GDM1 (cell line): ENCODE data around the gene CAMSAP2.
"Not testable (repeated sequence)": the region's sequence is repeated elsewhere in the genome, so short reads cannot be mapped to it uniquely, and the experiment has no call there.

Source experiments
- DNase-seq: peaks from one replicate; lab custom pipeline; 2025; lab: John Stamatoyannopoulos, UW

CAMSAP2 gene

DNA sequence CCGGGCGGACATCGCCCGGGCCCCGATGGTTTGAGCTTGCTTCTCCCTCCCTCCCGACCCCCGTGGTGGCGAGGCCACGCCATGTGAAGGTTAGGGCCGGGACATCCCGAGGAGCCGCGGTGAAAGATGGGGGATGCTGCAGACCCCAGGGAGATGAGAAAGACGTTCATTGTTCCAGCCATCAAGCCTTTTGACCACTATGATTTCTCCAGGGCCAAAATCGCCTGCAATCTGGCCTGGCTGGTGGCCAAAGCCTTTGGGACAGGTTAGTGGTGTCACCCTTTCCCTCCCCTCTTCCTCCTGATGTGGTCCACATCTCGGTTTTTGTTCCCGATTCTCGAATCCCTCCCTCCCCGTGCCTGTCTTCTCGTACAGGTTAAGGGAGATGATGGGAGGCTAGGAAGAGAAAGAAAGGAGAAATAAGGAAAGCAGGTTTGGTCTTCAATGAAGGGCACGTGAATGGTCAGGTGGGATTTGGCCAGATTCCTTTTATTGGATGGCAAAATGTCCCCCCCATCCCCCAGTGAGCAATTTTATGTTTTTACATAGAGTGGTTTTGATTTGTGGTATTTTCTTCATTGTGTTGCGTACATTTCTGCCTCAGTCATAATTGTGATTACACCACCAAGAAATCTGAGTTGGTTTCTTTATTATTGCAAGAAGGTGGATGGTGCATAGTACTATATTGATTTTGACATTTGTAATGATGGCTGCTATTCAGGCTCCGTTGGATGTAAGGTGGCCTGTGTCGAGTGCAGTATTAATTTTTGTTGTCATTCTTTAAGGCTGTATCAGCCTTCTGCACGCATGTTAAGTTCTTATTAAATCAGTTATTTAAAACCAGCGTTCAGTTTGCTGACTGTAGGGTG, 1.2 kb downstream of the CAMSAP2 start:
- DNase-seq: no peak

DNA sequence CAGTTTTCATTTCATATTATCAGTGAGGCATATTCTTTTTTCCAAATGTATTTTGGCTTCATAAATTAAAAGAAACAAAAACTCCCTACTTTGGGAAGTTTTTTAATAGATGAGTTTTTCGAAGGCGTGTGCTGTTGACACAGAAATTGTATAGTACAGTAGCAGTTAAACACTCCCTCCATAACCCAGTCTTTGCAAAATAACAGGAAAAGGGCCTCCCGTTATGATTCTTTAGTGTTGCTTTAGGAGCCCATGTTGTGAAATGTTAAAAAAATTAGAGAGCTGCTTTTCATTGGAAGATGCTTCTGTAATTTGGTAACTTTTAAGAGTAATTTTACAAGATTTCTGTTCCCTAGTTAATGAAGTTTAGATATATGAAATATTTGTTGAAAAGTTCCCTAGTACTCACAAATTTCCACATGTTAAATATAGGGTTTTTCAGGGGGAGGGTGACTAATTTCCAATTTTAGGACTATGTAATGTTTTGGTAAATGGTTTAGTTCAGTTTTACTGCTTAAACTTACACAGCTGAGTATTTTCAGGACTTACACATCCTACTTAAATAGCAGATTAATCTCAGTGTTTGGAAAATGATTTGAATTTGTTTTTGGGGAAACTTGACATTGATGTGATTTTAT, 2.0 kb downstream of the CAMSAP2 start:
- no peak for DNase-seq

DNA sequence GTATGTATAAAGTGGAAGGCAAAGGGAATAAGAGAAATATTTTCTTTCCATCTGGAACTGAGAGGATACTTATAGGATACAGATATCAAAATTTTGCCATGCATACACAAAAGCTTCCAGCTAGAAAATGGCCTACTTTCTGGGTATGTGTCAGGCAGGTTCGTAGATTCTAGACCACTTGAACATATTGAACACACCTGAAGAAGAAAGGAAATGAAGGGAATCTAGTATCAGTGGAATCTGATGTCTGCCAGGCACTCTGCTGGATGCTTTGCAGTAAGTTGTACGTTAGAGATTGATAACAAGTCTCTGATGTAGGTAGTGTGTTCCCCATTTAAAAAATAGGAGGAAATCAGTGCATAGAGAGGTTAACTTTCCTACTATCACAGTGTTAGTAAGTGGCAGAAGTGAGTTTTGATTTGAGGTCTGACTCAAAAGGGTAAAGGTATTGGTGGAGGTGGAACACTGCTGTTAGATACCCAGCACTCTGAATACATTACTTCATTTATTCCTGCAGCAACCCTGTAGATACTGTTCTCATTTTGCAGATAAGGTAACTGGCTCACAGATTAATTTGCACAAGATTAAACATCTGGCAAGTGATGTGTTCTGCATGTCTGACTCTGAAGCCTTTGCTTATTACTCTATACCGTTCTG, 3.0 kb downstream of the CAMSAP2 start:
- DNase-seq: no peak

DNA sequence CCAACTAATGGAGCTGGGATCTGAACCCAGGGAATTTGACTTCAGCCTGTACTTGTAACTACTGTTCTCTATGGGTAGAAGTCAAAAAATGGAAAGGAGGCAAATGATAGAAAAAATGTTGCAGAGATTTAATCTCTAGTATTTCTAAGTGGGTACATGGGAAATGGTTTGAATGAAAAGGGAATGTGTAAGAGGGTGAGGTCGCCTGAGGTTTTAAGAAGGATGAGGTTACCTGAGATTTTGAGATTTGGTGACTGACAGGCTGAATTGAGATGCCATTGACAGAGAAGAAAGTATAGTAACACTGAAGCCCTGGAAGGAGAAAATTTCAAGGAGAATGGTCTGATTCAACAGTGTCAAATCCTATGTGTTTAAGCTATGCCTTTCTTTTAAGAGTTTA, 5.5 kb downstream of the CAMSAP2 start:
- DNase-seq: no peak

DNA sequence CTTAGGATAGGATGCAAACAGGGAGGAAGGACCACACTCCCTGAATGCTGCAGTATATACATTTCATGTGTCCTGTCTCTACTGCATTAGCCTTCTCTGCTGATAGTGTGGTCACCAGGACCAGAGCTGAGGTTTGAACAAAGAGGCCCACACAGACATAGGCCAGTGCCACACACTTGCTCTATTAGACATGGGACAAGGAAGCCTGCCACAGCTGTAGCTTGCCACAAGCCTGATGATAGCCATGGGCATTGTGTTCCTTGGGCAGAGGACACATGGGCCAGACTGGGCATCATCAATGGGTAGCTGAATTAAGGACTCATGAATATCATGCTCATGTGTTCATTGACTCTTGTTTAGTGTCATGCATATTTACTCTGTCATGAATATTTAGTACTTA, 10.4 kb downstream of the CAMSAP2 start:
- no peak for DNase-seq

DNA sequence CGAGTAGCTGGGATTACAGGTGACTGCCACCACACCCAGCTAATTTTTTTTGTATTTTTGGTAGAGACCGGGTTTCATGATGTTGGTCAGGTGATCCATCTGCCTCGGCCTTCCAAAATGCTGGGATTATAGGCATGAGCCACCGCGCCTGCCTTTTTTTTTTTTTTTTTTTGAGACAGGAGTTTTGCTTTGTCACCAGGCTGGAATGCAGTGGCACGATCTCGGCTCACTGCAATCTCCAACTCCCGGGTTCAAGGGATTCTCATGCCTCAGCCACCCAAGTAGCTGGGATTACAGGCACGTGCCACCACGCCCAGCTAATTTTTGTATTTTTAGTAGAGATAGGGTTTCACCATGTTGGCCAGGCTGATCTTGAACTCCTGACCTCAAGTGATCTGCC, 12.1 kb downstream of the CAMSAP2 start:
- DNase-seq: not testable (repeated sequence)

DNA sequence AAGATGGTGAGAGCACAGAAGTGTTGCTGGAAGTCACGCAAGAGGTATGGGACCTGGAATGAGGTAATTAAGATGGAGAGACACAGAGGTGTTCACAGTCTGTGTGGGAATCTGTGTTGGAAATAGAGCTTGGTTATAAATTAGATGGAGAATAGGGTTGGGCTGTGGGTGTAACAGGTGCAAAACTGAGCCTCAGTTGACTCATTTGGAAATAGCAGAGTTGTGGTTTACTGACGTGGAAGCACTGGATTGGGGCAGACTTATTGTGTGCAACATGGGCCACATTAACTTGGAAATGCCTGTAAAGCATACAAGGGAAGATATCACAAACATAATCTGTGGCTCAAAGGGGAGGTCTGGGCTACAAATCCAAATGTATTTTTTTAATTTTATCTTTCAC, 13.0 kb downstream of the CAMSAP2 start:
- no peak for DNase-seq

DNA sequence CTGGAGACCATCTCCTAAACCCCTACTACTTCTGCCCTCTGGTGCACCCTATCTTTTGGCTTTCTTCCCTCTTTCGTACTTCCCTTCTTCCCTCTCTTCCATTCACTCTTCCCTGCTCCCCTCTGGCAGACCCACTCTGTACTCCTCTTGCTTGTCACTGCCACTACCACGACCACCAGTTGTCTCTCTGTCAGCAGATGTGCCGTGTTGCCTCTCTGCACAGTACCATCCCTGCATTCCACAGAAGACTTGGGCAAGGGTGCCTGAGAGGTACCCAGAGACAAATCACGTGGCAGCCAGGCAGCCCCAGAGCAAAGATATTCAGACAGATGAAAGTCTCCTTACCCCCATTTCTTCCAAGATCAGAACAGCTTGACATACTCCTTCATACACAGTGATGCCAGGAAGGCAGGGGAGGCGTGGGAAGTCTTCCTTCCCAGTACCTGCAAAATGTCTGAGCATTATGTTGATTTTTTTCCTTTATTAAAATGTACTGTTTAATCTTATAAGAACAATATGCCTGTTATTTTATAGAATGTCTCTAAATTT, 15.0 kb downstream of the CAMSAP2 start:
- DNase-seq: no peak

DNA sequence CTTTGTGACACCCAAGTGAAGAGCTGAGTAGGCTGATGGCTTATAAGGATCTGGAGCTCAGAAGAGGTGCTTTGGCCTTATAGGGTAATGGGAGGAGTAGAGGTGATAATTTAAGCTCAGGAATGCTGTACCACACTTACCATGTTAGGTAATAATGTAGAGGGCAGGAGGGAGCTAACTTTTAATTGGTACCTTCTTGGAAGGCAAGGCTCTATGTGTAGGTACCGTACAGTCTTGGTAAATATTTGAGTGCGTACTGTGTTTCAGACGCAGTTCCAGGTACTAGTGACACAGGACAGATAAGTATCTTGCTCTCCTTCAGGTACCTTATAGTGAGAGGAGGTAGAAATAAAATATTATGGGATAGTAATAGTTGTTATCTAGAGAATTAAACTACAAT, 16.8 kb downstream of the CAMSAP2 start:
- no peak for DNase-seq

DNA sequence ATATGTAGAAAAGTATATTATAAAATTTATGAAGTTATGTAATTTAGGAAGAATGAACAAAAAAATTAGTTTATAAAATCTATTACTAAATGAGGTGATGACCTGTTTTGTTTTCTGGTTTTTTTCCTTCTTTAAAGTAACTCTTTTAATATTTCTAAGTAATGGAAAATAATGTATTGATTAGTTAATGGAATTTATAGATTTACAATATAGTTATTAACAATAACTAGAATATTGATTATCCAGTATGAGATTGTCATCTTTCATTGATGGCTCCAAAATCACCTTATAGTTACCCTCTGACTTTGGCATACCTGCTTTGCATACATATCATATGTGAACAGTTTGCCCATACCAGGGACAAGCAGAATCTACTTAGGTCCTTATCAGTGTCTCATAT, 23.4 kb downstream of the CAMSAP2 start:
- DNase-seq: no peak

DNA sequence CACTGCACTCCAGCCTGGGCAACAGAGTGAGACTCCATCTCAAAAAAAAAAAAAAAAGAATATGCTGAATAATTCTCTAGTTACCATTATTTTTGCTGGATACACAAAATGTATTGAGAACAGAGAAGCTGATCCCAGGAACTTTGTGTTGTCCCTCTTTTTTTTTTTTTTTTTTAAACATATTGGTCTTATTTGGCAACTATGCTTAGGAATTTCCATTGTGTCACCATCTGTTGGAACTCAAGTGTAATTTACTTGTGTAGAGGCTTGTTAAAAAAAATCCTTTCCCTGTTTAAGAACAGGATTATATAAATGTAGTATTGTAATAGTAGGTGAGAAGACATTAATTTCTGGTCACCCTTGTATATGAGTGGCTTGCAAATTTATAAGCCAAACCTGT, 28.6 kb downstream of the CAMSAP2 start:
- no peak for DNase-seq

DNA sequence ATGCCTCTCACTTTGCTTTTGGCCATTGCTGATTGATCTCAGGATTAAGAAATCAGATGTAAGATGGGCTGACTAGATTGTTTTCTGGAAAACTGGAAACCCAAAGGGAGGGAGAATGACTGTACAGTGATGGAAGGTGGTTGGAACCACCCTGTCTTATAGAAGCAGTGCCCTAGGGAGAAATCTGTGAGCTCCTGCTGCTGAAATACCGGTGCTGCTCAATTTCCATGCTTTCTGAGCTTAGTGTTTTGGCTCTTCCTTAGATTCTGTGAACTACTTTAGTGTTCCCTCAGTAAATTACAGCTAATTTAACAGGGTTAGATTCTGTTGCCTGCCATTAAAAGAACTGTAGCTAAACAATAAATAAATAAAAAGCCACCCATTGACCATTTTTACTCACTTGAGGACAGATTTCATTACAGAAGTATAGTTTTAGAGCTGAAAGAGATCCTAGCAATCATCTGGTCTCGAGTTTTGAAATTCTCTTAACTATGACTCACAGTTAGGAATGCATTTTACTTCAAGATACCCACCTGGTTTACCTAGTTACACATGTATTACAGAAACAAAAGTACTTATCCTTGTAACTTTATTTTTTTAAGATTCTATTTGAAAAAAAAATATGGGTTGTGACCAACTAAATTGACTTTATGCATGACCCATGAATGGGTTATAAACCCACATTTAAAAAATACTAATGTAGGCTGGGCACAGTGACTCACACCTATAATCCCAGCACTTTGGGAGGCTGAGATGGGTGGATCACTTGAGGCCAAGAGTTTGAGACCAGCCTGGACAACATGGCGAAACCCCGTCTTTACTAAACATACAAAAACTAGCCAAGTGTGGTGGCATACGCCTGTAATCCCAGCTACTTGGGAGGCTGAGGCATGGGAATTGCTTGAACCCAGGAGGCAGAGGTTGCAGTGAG, 33.2 kb downstream of the CAMSAP2 start:
- DNase-seq: no peak

DNA sequence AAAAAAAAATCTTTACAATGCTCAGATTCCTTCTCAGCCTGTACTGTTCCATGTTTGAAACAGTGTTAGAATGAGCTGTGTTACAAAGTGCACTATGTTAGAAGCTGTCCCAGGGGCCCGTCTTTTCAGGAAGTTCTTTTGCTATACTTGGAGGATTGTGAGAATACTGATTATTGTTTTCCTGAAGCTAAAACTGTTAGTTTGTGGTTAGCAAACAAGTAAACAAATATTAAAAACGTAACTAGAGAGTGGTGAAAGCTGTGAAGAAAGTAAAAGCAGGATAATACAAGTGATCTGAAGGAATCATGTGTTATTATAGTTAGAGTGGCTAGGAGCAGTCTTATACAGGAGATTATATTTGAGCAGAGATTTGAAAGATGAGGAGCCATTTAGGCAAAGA, 35.6 kb downstream of the CAMSAP2 start:
- no peak for DNase-seq

DNA sequence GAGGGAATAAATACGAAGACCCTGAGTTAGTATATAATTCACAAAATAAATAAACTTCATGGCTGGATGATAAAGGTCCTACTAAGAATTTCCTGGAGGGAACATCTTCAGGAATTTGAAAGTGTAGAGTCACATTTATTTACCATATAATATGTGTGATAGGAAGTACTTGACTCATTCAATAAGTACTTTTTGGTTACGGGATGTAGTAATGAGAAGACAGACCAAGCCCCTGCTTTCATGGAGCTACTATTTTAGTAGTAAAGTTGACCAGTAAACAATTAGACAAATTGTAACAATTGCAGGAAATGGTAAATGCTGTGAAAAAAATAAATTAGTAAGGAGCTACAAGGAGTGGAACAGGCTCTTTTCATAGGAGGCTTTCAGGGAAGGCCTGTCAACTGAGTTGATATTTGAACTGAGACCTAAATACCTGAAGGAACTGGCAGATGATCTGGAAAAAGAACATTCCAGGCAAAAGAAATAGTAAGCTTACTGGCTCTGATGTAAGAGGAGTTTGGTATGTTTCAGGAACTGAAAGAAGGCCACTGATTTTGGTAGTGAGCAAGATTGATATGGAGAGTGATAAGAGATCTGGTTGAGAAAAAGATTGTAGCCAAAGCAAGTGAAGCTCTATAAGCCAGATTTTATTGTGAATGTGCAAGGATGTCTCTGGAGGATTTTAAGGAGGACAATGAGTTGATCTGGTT, 36.2 kb downstream of the CAMSAP2 start:
- DNase-seq: no peak

DNA sequence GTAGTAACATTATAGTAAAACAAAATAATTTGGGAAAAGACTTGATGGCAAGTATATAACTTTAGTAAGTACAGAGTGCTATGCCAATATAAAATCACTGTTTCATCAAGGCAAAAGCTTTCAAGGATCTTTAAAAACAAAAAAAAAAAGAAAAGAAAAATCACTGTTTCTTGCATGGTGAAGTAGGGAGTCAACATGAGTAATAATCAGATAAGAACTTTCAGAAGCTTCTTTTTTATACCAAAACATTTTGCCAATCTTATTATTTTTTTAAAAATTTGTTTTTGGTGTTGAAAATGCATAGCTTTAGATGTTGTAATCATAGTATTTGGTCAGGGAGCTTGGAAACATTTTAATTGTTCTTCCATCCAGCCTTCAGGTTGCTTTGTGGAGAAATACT, 37.2 kb downstream of the CAMSAP2 start:
- no peak for DNase-seq

DNA sequence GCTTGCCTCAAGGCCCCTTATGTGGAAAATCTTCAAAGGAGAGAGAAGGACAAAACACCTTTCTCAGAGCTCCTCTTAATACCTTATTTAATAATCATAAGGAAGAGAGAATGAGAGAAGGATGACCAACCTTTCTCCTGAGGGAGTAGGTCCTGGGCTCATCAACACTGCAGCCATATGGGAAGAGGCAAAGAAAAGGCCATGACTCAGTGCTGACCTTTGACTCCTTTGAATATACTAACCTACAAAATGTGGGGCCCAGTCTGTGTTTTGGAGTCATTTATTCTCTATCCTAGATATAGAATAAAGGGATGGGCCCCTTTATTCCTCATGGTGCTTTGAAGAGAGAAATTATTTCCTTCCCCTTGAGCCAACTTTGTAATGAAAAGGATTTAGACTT, 38.3 kb downstream of the CAMSAP2 start:
- no peak for DNase-seq

DNA sequence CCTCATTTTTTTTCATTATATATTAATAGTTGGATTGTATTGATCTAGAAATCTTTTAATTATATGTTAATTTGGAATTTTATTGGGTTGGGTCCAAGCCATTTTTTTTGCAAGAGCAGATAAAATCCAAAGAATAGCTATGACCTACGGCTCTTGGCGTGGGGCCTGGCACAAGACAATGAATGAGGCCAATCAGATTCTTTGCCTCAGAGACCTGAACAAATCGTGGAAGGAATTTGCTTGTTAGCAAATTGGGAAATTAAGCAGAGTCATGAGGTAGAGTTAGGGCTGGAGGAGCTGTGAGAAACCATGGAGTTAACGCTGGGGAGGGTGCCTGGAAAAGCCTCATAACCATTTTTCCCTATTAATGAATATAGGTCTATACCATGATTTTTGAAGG, 40.1 kb downstream of the CAMSAP2 start:
- no peak for DNase-seq

DNA sequence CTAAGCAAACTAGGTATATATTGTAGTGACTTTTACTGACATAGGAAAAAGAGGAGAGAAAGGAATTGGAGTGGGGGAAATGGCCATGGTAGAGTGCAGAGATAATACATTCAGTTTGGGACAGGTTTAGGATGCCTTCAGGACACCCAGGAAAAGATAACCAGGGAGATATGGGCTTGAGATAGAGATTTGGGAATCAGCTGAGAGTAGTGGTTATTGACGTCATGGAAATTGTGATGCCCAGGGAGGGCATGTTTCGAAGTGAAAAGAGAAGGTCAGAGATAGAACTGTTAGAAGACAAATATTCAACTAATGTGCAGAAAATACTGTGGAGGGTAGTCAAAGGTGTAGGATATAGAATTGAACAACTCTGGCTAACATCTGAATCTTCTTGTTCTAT, 40.6 kb downstream of the CAMSAP2 start:
- DNase-seq: no peak

DNA sequence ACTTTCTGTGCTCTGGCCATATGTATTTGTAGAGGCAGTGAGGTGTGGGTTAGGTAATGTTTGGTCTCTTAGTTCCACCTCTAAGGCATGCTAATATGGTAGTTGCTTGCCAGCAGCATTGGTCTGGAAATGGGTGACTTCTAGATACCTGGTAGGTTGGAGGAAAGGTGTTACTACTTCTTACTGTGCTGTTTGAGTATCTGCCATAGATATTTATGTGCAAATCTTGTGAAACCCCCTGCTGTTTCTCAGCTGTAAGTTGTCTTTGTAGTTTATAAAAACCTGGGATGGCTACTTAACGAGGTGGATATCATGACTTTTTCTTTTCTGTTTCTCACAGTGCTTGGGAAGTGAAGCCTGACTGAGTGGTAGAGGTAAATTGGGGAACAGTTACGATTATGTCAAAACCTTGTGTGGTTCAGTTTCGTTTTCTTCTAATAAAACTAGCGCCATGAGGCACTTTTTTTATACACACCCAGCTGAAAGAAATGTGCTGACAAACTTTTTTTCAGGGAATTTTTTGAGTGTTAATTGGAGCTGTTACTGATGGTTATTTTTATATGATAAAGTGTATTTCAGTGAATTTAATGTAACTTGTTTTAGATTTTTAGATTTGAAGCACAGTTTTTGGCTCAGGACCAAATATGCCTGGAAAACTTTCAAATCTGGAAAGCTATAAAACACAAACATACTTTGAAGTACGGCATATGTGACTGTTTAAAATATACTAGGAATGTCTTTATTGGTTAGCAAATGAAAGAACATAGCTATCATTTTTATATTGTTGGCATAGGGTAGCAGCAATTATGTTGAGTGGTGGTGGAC, 42.1 kb downstream of the CAMSAP2 start:
- no peak for DNase-seq

DNA sequence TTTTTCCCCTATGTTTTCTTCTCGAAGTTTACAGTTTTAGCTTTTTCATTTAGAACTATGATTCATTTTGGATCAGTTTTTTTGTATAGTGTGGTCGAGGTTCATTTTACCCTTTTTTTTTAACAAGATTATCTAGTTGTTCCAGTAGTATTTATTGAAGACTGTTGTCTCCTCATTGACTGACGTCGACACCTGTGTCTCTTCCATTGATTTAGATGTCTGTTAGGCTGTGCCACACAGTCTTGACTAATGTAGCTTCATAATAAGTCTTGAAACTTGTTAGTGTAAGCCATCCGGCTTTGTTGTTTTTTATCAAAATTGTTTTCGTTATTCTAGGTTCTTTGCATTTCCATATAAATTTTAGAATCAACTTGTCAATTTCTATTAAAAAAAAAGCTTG, 45.2 kb downstream of the CAMSAP2 start:
- DNase-seq: no peak
